Astrocyte of the cerebellum (primary cell): ENCODE measurements around the gene TPPP.

Experiments used
- DNase-seq: peaks from one replicate; pipeline ENCODE4 v3.0.0-alpha.2; 2011; ENCODE audit warnings: low read depth
- H3K4me3 ChIP-seq: 2 replicates; pipeline ENCODE4 v1.5.1; 2011; ENCODE audit warnings: mild to moderate bottlenecking, low read depth, low read length, moderate library complexity
- in situ Hi-C: cut with HindIII; loops from 2 replicates; pipeline ENCODE4 v1.10.0; 2017; ENCODE audit warnings: low sequenced_read_pairs
- TF ChIP-seq, protein P1 (sequence below): IDR thresholded peaks from 2 replicates; pipeline ENCODE4 v1.5.1; 2012; ENCODE audit warnings: low read length, low read depth, moderate library complexity, mild to moderate bottlenecking; ENCODE audit errors: missing control alignments

The TPPP gene

DNA sequence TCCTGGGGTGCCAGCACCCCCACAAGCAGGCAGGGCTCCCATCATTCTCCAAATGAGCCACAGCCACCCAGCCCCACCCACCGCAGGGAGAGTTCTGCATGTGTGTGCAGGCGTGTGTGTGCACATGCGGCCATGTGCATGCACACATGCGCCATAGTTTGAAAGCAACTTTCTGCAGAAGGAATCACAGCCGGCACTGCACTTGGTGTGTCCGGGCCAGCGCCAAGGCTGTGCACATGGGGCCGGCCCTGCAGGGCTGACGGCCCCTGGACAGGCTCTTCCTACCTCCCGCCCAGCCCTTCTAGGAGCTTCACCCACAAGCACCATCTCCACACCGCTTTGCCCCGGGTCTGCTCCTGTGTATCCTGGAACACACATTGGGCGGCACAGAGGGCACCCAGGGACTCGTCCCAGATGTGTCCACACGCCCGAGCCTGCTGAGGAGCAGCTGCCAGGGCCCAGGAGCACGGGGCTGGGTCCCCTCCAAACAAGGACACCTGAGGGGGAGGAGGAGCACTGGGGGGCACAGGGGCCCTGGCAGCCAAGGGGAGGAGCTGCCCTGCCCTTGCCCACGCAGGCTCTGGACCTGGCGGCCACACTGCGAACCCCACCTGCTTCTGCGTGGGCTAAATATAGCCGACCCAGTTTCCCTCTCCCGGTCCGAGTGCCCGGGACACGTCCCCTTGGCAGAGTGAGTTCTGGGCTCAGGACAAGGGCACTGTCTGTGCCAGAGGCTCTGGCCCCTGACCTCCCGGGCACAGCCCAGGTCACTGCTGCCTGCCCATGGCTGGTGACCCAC, 19.1 kb downstream of the TPPP start:
- TF ChIP-seq, protein P1, sequence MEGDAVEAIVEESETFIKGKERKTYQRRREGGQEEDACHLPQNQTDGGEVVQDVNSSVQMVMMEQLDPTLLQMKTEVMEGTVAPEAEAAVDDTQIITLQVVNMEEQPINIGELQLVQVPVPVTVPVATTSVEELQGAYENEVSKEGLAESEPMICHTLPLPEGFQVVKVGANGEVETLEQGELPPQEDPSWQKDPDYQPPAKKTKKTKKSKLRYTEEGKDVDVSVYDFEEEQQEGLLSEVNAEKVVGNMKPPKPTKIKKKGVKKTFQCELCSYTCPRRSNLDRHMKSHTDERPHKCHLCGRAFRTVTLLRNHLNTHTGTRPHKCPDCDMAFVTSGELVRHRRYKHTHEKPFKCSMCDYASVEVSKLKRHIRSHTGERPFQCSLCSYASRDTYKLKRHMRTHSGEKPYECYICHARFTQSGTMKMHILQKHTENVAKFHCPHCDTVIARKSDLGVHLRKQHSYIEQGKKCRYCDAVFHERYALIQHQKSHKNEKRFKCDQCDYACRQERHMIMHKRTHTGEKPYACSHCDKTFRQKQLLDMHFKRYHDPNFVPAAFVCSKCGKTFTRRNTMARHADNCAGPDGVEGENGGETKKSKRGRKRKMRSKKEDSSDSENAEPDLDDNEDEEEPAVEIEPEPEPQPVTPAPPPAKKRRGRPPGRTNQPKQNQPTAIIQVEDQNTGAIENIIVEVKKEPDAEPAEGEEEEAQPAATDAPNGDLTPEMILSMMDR, result no peak
- no peak overlapping the region for H3K4me3 ChIP-seq
- no peak for DNase-seq
- in situ Hi-C loops, result loop anchor here (5.0 kb wide), 1 partner anchor 37 kb away; no protein-coding TSS in a partner anchor

DNA sequence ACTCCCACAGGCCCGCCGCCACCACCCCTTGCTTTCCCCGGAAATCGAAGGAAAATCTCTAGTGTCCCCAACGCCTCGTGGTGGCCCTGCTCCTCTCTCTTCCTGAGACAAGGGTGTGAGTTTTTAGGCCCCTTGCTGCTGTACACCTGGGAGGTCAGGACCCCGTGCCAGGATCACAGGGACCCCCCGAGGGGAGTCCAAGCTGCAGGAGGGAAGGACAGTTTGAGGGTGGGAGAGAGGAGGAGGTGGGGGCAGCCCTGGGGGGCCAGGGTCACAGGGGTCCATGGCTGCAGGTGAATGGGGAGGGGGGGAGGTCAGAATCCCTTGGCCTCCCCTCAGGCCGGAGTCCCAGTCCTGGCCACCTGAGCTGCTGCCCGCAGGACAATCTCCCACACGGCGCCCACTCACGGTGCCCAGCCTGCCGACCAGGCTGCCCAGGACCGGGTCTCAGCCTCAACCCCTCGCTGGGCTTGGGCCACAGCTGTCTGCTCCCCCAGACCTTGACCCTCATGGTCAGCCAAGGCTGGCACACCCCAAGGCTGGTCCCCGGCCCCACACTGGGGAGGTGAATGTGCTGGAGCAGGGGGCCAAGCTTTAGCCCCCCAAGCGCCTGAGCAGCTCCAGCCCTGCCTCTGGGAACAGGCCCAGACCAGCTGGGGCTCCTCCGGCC, 19.9 kb downstream of the TPPP start:
- no peak overlapping the region for H3K4me3 ChIP-seq
- in situ Hi-C loops, result loop anchor here (5.0 kb wide), 1 partner anchor 36 kb away; no protein-coding TSS in a partner anchor
- no peak for DNase-seq
- TF ChIP-seq, protein P1, result no peak

DNA sequence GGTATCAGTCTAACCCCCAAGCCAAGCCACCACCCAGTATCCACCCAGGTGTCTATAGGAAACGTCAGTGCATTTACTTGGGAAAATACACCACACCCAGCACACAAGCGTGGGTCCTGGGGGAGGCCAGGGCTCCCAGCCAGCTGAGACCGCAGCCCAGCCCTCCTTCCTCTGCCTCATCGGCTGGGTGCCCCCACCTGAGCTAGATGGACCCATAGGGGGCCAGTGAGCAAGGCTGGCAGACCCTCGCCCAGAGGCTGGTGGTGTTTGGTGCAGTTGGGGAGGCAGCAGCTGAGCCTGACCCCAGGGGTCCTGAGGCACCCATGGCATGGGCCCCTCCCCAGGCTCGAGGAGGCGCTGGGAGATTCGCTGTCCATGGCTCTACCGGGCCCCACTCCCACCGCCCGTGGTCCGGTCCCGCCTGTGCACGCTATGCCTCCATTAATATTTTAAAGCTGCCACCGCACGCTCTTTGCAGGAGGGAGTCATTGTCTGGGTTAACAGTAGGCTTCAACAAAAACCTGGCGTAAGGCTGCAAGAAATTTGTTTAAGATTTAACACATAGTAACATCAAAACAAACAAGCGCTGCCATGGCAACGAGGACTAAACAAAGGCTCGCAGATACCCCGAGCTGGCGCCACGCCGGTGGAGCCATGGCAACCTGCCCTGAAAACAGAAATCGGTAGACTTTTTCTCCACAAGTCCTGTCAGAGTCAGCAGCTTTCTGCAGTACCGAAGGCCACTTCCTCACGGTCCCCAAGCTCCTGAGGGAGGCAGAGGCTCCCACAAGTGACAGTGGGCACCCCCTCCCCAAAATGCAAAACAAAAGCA, 20.6 kb downstream of the TPPP start:
- no peak overlapping the region for H3K4me3 ChIP-seq
- TF ChIP-seq, protein P1, result no peak
- in situ Hi-C loops, result loop anchor here (5.0 kb wide), 1 partner anchor 35 kb away; no protein-coding TSS in a partner anchor
- DNase-seq, result peak; percentile 78

DNA sequence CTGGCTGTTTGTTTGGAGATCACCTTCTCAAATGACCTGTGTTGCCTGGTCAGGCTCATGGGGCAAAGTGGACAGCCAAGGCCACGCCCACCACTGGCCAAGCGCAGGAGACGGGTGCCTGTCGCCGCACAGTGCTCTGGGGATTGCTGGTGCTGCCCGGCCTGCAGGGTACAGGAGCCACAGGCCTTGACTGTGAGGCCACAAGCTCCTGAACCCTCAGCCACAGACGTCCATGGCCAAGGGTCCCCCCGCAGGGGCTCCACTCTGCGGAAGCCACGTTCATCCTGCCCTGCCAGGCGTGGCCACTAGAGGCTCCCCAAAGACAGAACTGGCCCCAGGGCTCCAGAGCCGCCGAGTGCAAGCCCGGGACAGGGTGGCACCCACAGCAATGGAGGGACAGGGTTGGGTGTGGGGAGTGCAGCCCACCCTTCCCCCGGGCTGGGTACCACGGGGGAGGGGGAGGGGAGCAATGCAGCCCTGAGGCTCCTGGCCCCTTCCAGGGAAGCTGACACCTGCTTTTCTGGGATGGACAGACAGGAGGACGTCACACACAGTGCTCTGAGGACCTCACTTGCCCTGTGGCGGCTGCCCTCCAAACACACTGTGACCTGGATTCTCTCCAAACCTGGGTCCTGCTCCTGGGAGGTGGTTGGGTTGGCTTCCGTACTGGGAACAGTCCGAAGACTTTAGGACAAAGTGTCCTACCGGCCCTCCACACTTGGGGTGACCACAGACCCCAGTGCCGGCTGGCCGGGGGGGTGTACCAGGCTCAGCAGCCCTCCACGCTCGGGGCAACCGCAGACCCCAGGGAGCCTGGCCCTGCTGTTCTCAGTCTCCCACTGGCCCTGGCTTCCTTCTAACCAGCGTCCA, 21.5 kb downstream of the TPPP start:
- DNase-seq, result peak; percentile 16
- no peak overlapping the region for H3K4me3 ChIP-seq
- in situ Hi-C loops, result loop anchor here (5.0 kb wide), 1 partner anchor 34 kb away; no protein-coding TSS in a partner anchor
- TF ChIP-seq, protein P1, result peak; percentile 95

DNA sequence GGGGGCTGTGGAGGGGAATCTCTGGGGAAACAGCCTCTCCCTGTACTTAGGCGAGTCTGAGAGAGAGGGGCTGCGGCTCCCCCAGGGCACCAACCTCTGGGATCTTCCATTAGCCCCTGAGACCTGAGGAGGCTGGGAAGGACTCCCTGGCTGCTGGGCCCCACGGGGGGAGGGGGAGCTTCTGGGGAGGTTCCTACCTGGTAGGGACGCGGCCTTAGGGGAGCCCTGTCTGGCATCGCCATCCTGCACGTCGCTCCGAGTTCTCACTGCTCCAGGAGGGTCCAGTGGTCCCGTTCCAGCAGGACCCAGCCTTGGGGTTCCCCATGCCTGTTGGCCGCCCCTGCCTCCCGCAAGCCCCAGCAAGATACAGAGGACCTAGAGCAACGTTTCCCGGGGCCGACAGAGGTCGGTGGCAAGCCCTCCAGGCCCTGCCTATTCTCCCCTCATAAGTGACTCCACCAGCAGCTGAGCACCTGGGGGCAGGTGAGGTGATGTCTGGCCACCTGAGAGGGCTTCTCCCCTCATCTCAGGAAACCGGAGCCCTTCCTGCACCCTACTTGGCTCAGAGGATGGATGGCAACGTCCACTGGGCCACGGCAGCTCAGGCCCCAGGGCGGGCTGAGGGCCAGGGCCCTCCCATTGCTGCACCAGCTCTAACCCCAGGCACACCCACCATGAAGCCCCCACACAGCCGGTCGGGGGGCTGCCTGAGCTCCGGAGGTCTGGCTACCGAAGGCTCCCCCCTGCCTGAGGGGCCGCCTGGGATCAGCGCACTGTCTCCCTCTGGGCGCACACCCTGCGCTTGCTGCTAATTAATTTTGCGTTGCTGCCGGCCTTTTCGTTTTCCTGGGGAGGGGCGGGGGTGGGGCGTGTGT, 22.5 kb downstream of the TPPP start:
- H3K4me3 ChIP-seq, result no peak overlapping the region
- in situ Hi-C loops, result loop anchor here (5.0 kb wide), 1 partner anchor 33 kb away; no protein-coding TSS in a partner anchor
- TF ChIP-seq, protein P1, result no peak
- no peak for DNase-seq
